ENCODE data around the gene ATAD3B.

DNA sequence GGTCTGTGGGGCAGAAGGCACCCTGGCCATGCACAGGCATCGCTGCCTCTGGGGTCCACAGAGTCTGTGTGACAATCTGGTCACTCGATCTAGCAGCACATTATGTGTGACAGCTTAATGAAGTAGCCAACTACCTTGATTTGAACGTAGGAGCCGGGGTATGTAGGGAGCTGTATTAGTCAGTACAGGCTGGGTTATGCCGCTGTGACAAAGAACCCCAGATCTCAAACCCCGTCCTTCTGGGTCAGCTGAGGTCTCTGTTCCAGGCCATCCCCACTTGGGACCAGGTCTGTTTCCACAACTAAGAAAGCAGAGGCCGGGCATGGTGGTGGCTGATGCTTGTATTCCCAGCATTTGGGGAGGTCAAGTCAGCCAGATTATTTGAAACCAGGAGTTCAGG is 8.3 kb upstream of the ATAD3B start:
- TF ChIP-seq, protein P1, sequence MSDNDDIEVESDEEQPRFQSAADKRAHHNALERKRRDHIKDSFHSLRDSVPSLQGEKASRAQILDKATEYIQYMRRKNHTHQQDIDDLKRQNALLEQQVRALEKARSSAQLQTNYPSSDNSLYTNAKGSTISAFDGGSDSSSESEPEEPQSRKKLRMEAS (IDR thresholded peaks at IDR 0.05) = no peak
- no peak for TF ChIP-seq POLR2A (IDR thresholded peaks at IDR 0.05; ENCODE audit: borderline replicate concordance, extremely low read depth, insufficient read depth, insufficient read length)
- no peak for TF ChIP-seq POLR2AphosphoS5 (IDR thresholded peaks at IDR 0.05; ENCODE audit: low read depth, low read length)
- TF ChIP-seq CEBPB (IDR thresholded peaks at IDR 0.05; ENCODE audit: low read depth) = no peak
- TF ChIP-seq, protein P2, sequence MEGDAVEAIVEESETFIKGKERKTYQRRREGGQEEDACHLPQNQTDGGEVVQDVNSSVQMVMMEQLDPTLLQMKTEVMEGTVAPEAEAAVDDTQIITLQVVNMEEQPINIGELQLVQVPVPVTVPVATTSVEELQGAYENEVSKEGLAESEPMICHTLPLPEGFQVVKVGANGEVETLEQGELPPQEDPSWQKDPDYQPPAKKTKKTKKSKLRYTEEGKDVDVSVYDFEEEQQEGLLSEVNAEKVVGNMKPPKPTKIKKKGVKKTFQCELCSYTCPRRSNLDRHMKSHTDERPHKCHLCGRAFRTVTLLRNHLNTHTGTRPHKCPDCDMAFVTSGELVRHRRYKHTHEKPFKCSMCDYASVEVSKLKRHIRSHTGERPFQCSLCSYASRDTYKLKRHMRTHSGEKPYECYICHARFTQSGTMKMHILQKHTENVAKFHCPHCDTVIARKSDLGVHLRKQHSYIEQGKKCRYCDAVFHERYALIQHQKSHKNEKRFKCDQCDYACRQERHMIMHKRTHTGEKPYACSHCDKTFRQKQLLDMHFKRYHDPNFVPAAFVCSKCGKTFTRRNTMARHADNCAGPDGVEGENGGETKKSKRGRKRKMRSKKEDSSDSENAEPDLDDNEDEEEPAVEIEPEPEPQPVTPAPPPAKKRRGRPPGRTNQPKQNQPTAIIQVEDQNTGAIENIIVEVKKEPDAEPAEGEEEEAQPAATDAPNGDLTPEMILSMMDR (IDR thresholded peaks at IDR 0.05 in 2 of 3, conservative IDR thresholded peaks at IDR 0.05 in 1 of 3; ENCODE audit: borderline replicate concordance in 1 of 3, insufficient read depth in 1 of 3, low read depth in 2 of 3, low read length in 2 of 3) = no peak
- TF ChIP-seq, protein P3, sequence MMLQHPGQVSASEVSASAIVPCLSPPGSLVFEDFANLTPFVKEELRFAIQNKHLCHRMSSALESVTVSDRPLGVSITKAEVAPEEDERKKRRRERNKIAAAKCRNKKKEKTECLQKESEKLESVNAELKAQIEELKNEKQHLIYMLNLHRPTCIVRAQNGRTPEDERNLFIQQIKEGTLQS (IDR thresholded peaks at IDR 0.05) = no peak
- no peak for TF ChIP-seq FOSL1 (IDR thresholded peaks at IDR 0.05; ENCODE audit: low read depth)
- no peak for TF ChIP-seq SIN3A (IDR thresholded peaks at IDR 0.05; ENCODE audit: low read depth)
- TF ChIP-seq TCF7L2 (IDR thresholded peaks at IDR 0.05; ENCODE audit: borderline replicate concordance, extremely low read depth, insufficient read depth, insufficient read length) = no peak
- TF ChIP-seq YY1 (IDR thresholded peaks at IDR 0.05; ENCODE audit: extremely low read depth, insufficient replicate concordance, low read depth, low read length) = no peak
- TF ChIP-seq, protein P4, sequence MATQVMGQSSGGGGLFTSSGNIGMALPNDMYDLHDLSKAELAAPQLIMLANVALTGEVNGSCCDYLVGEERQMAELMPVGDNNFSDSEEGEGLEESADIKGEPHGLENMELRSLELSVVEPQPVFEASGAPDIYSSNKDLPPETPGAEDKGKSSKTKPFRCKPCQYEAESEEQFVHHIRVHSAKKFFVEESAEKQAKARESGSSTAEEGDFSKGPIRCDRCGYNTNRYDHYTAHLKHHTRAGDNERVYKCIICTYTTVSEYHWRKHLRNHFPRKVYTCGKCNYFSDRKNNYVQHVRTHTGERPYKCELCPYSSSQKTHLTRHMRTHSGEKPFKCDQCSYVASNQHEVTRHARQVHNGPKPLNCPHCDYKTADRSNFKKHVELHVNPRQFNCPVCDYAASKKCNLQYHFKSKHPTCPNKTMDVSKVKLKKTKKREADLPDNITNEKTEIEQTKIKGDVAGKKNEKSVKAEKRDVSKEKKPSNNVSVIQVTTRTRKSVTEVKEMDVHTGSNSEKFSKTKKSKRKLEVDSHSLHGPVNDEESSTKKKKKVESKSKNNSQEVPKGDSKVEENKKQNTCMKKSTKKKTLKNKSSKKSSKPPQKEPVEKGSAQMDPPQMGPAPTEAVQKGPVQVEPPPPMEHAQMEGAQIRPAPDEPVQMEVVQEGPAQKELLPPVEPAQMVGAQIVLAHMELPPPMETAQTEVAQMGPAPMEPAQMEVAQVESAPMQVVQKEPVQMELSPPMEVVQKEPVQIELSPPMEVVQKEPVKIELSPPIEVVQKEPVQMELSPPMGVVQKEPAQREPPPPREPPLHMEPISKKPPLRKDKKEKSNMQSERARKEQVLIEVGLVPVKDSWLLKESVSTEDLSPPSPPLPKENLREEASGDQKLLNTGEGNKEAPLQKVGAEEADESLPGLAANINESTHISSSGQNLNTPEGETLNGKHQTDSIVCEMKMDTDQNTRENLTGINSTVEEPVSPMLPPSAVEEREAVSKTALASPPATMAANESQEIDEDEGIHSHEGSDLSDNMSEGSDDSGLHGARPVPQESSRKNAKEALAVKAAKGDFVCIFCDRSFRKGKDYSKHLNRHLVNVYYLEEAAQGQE (IDR thresholded peaks at IDR 0.05; ENCODE audit: low read depth) = no peak
